HepG2 (cell line): ENCODE results near the gene EPC2. TPM values are rescaled to one million over a fixed set of nuclear protein-coding genes. Genes with fewer than 3 reads are reported as not detected.

Source experiments
- ATAC-seq: fragments of 200-7000 bp; cut with Tn5 transposase; 3 replicates; pipeline ENCODE4 v1.9.1; 2020; ENCODE audit warnings: mild to moderate bottlenecking, moderate library complexity
- BruUV-seq: library from RNA; stranded (reverse); fragments of 400-500 nt; replicated peaks from 2 replicates; lab custom pipeline; 2021; lab: Mats Ljungman, UMichigan
- CTCF ChIA-PET: fragments of 300-600 bp; formaldehyde crosslinking; extraction: SDS; loops from one replicate; lab custom pipeline; 2021; ENCODE audit warnings: low total read pairs, inconsistent platforms, low intra/inter-chr PET ratio; lab: Yijun Ruan, JAX
- POLR2A ChIA-PET: fragments of 350-600 bp; sonication (Branson Sonifier 250); formaldehyde crosslinking; loops from one replicate; lab custom pipeline; 2020; ENCODE audit warnings: antibody characterized with exemption, inconsistent platforms; lab: Yijun Ruan, JAX
- DNase-seq: peaks from one replicate; pipeline ENCODE4 v3.0.0-alpha.2; 2015; ENCODE audit warnings: low spot score
- FAIRE-seq: peaks from 3 replicates; lab custom pipeline; 2011; peaks lifted over from hg19 to GRCh38; lab: Jason Lieb, UNC
- H2AFZ ChIP-seq: one replicate; pipeline ENCODE4 v1.6.1; 2011; ENCODE audit warnings: low read length, inconsistent platforms
- H3K27ac ChIP-seq: fragments of 300-600 bp; 3 replicates; pipeline ENCODE4 v1.8.0; 2011; ENCODE audit warnings: mixed run types, mild to moderate bottlenecking, mixed read lengths, low read length, inconsistent platforms; ENCODE audit not compliant: insufficient read depth; ENCODE audit errors: extremely low read length
- H3K27me3 ChIP-seq, 2 experiments: fragments of 200-600 bp in 1 of 2; 2 replicates in 1 of 2; 3 replicates in 1 of 2; pipeline versions ENCODE4 v1.6.0 to v1.8.0; 2011; ENCODE audit warnings: low read length in 2 of 2, mild to moderate bottlenecking in 2 of 2, moderate library complexity in 2 of 2, inconsistent platforms in 1 of 2; ENCODE audit not compliant: insufficient read depth in 2 of 2, control insufficient read depth in 1 of 2
- H3K36me3 ChIP-seq, 2 experiments: fragments of 200-600 bp in 1 of 2; replicated peaks in 1 of 2; 2 replicates in 1 of 2; 3 replicates in 1 of 2; pipeline versions ENCODE4 v1.5.1 to v1.8.0; 2011; ENCODE audit warnings: low read length in 2 of 2, inconsistent platforms in 1 of 2; ENCODE audit not compliant: insufficient read depth in 2 of 2, control insufficient read depth in 1 of 2
- H3K4me1 ChIP-seq: 2 replicates; pipeline ENCODE4 v1.5.1; 2012; ENCODE audit warnings: low read length, inconsistent platforms; ENCODE audit not compliant: insufficient read depth
- H3K4me2 ChIP-seq: 2 replicates; pipeline ENCODE4 v1.6.0; 2011; ENCODE audit warnings: low read depth, low read length, inconsistent platforms
- H3K4me3 ChIP-seq, 3 experiments: fragments of 200-600 bp in 1 of 3; sonication (generic), shearing (Covaris generic) in 1 of 3; replicated peaks in 1 of 3; 2 replicates each; pipeline ENCODE4 v1.5.1; 2011 to 2016; ENCODE audit warnings: low read length in 3 of 3, inconsistent platforms in 2 of 3, low read depth in 2 of 3, mild to moderate bottlenecking in 2 of 3, control low read depth in 1 of 3, mixed read lengths in 1 of 3; ENCODE audit not compliant: insufficient read depth in 1 of 3
- H3K79me2 ChIP-seq: one replicate; pipeline ENCODE4 v1.6.1; 2011; ENCODE audit warnings: low read length, inconsistent platforms; ENCODE audit not compliant: insufficient read depth
- H3K9ac ChIP-seq: 2 replicates; pipeline ENCODE4 v1.6.0; 2011; ENCODE audit warnings: mild to moderate bottlenecking, low read depth, low read length, inconsistent platforms; ENCODE audit not compliant: insufficient read depth
- H3K9me3 ChIP-seq: 2 replicates; pipeline ENCODE4 v1.5.1; 2012; ENCODE audit warnings: mild to moderate bottlenecking, low read length
- H4K20me1 ChIP-seq: 2 replicates; pipeline ENCODE4 v1.6.0; 2011; ENCODE audit warnings: inconsistent platforms, mild to moderate bottlenecking, low read length, moderate library complexity; ENCODE audit not compliant: insufficient read depth
- NFE2L2 ChIP-seq: fragments of 150-350 bp; IDR thresholded peaks from 2 replicates; pipeline ENCODE4 v1.6.1; 2014; ENCODE audit warnings: low read length
- ZBTB7B ChIP-seq: sonication (generic); formaldehyde crosslinking; IDR thresholded peaks from 2 replicates; pipeline ENCODE4 v1.4.0; 2020; ENCODE audit warnings: missing genetic modification reagents
- ZMYM4 ChIP-seq: sonication (generic); formaldehyde crosslinking; IDR thresholded peaks from 2 replicates; pipeline ENCODE4 v1.8.1; 2023; ENCODE audit warnings: mild to moderate bottlenecking, missing genetic modification reagents
- WGBS: methylation state at CpG from one replicate; pipeline ENCODE4 v1.1.6; 2017; ENCODE audit warnings: low lambda C conversion rate; 5-methylcytosine and 5-hydroxymethylcytosine counted together
- in situ Hi-C: cut with HindIII; loops from 2 replicates; pipeline ENCODE4 v1.10.0; 2017; ENCODE audit warnings: low pct_unique_long_range_greater_than_20kb; ENCODE audit not compliant: extremely low pct_ligation_motif_present
- intact Hi-C: fragments of 100-400 bp; cut with micrococcal nuclease; formaldehyde crosslinking; loops from one replicate; pipeline ENCODE4 v1.10.0; 2022; ENCODE audit not compliant: unreplicated experiment
- polyA plus RNA-seq, 8 experiments: library from polyadenylated mRNA; depleted of rRNA in 3 of 8; stranded (reverse) in 7 of 8; unstranded in 1 of 8; fragments of >200 nt; fragmentation: Illumina TruSeq in 4 of 8; extraction: Trizol in 4 of 8; gene quantifications; 2 replicates each; pipeline versions ENCODE4 v1.2.1 to v1.2.3, GENCODE V29; 2011 to 2016; ENCODE audit warnings: low read depth in 4 of 8, missing spikeins in 1 of 8, mixed read lengths in 1 of 8; ENCODE audit not compliant: insufficient read depth in 1 of 8
- total RNA-seq, 5 experiments: library from RNA; depleted of rRNA; stranded (reverse); fragments of >200 nt; fragmentation: Illumina TruSeq; extraction: Trizol; gene quantifications; 2 replicates each; pipeline ENCODE4 v1.2.3, GENCODE V29; 2016; ENCODE audit warnings: low read depth in 1 of 5
- TF ChIP-seq, protein P1 (sequence below): sonication (generic); formaldehyde crosslinking; IDR thresholded peaks from 2 replicates; pipeline ENCODE4 v1.4.0; 2020; ENCODE audit warnings: missing genetic modification reagents
- TF ChIP-seq, protein P2 (sequence below): sonication (generic); formaldehyde crosslinking; IDR thresholded peaks from 2 replicates; pipeline ENCODE4 v1.4.0; 2020; ENCODE audit warnings: mild to moderate bottlenecking, missing genetic modification reagents
- TF ChIP-seq, protein P3 (sequence below): sonication (generic); IDR thresholded peaks from 2 replicates; pipeline ENCODE4 v1.6.1; 2016; ENCODE audit warnings: low read depth, borderline replicate concordance
- TF ChIP-seq, protein P4 (sequence below): sonication (generic); formaldehyde crosslinking; IDR thresholded peaks from 2 replicates; pipeline ENCODE4 v1.4.0; 2020; ENCODE audit warnings: mild to moderate bottlenecking, missing genetic modification reagents

The EPC2 gene
- total and polyA plus RNA-seq, 2 of the 13 experiments (the other 11 are each of a cell fraction or from before 2014, with no cell fraction given), result 20.5 to 22.0 TPM

DNA sequence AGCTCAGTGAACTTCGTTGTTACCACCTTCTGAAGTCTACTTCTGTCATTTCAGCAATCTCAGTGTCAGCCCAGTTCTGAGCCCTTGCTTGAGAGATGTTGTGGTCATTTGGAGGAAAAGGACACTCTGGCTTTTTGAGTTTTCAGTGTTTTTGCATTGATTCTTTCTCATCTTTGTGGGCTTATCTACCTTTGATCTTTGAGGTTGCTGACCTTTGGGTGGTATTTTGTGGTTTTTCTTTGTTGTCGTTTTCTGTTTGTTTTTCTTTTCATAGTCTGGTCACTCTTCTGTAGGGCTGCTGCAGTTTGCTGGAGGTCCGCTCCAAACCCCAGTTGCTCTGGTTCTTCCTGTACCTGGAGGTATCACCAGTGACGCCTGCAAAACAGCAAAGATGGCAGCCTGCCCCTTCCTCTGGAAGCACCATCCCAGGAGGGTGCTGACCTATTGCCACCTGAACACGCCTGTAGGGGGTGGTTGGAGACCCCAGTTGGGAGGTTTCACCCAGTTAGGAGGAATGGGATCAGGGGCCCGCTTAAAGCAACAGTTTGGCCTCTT, 74.7 kb downstream of the EPC2 start (continued):
- TF ChIP-seq, protein P1, sequence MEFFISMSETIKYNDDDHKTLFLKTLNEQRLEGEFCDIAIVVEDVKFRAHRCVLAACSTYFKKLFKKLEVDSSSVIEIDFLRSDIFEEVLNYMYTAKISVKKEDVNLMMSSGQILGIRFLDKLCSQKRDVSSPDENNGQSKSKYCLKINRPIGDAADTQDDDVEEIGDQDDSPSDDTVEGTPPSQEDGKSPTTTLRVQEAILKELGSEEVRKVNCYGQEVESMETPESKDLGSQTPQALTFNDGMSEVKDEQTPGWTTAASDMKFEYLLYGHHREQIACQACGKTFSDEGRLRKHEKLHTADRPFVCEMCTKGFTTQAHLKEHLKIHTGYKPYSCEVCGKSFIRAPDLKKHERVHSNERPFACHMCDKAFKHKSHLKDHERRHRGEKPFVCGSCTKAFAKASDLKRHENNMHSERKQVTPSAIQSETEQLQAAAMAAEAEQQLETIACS, result no peak

DNA sequence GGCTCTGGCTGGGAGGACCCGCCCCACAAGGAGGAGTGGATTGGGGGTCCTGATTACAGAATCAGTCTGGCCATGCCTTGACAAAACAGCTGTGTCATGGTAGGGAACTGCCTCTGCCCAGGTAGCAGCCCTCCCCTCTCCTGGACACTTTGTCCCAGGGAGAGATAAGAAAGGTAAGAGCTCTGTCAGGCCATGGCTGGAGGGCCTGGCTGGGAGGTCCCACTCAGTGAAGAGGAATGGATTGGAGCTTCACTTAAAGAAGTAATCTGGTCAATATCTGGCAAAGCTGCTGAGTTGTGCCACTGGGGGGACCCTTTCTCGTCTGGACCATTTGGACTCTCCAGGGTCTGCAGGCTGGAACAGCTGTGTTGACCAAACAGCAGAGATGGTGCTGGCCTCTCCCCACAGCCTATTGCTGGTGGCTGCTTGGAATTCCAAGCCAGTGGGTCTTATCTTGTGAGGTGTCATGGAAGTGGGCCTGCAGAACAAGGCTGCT, 75.4 kb downstream of the EPC2 start:
- FAIRE-seq (no peak), ATAC-seq (peak; percentile 65), DNase-seq (no peak)
- no TSS peak for BruUV-seq
- H3K27me3 ChIP-seq, result no peaks in the 10 kb centered on the region
- TF ChIP-seq, protein P2, sequence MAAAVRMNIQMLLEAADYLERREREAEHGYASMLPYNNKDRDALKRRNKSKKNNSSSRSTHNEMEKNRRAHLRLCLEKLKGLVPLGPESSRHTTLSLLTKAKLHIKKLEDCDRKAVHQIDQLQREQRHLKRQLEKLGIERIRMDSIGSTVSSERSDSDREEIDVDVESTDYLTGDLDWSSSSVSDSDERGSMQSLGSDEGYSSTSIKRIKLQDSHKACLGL (CRISPR knock-in tag), result no peak
- TF ChIP-seq ZBTB7B (CRISPR knock-in tag) (peak; percentile 3; the same call in 1 of the 2 replicates), ZMYM4 (CRISPR knock-in tag) (0 out of 2 replicates have a peak, but pooled peaks have one; percentile 17), NFE2L2 (peak; percentile 28; the same call in 1 of the 2 replicates)
- TF ChIP-seq, protein P3, sequence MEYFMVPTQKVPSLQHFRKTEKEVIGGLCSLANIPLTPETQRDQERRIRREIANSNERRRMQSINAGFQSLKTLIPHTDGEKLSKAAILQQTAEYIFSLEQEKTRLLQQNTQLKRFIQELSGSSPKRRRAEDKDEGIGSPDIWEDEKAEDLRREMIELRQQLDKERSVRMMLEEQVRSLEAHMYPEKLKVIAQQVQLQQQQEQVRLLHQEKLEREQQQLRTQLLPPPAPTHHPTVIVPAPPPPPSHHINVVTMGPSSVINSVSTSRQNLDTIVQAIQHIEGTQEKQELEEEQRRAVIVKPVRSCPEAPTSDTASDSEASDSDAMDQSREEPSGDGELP, result peak; percentile 27; the same call in 1 of the 2 replicates
- TF ChIP-seq, protein P4, sequence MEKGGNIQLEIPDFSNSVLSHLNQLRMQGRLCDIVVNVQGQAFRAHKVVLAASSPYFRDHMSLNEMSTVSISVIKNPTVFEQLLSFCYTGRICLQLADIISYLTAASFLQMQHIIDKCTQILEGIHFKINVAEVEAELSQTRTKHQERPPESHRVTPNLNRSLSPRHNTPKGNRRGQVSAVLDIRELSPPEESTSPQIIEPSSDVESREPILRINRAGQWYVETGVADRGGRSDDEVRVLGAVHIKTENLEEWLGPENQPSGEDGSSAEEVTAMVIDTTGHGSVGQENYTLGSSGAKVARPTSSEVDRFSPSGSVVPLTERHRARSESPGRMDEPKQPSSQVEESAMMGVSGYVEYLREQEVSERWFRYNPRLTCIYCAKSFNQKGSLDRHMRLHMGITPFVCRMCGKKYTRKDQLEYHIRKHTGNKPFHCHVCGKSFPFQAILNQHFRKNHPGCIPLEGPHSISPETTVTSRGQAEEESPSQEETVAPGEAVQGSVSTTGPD, result no peak
- H3K4me3 ChIP-seq, result no peak overlapping the region
- H3K4me1 ChIP-seq, result peaks cover 35% of the 10 kb centered on the region
- intact Hi-C loops, result no loop called here
- peaks cover 0 to 4% of the 10 kb centered on the region in 2 experiments; a peak in 1 of 5 replicates for H3K36me3 ChIP-seq
- H4K20me1 ChIP-seq, result peaks cover 26% of the 10 kb centered on the region
- no peaks in the 10 kb centered on the region for H3K9me3 ChIP-seq
- peaks cover 70% of the 10 kb centered on the region for H3K79me2 ChIP-seq
- in situ Hi-C loops, result no loop called here
- no CpG with 5 or more reads among the region's 2 CpGs for WGBS
- H2AFZ ChIP-seq, result no peak overlapping the region
- POLR2A ChIA-PET, result no interaction called here
- CTCF ChIA-PET, result no interaction called here
- H3K4me2 ChIP-seq, result no peak overlapping the region
- H3K27ac ChIP-seq, result no peak overlapping the region
- H3K9ac ChIP-seq, result no peak overlapping the region
